ENCODE measurements around the gene KEL. TPM values are rescaled to one million over a fixed set of nuclear protein-coding genes. Genes with fewer than 3 reads are reported as not detected.

Gene KEL
- total and polyA plus RNA-seq, 2 donors (not counting 3 experiments of a cell fraction or from before 2014, with no cell fraction given) = 0.30 to 1.2 TPM

DNA sequence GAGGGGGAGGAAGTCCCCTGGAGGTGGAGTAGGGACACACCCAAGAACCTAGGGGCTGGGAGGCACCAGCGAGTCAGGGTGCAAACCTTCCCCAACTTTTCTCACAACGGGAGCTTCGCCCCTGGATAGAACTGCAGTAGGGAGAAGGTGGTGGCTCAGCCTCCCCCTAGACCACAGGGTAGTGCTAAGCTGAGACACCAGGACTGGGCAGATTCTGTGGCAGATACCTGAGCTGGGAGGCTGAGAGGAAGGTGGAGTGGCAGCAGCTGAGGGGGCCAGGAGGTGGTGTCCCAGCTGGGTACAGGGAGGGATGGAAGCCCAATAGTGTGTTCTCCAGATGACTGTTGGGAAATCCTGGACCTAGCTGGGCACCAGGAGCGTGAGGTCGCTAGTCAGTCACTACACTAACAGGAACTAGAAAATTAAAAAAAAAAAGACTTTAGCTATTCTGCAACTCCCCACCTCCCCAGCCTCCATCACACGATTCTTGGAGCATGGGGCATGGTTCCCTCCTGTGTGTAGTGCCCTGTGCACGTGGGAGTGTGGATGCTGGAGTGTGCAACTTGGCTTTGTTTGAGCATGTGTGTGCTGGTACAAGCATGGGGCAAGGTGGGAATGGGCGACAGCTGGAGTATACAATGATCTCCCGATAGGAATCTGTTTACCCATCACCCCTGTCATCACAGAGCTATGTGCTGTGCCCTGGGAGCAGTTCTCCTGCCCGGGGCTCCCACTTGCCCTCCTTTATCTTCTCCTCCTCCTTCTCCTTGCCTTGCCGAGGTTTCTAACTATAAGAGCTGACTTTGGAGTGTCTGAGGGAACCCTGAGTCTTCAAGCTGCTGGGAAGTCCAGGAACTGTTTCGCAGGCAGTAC, 67.8 kb downstream of the KEL start:
- Histone ChIP-seq H3K4me3 (replicated peaks in 1 of 3; ENCODE audit: insufficient read depth in 1 of 3, low read depth in 1 of 3, low read length in 3 of 3) (no peak overlapping the region), H3K9ac (replicated peaks; ENCODE audit: extremely low read depth, insufficient read depth, low read length) (no peak overlapping the region), H4K20me1 (replicated peaks; ENCODE audit: control insufficient read depth, extremely low read depth, insufficient read depth, low read length) (no peaks in the 10 kb centered on the region), H3K9me1 (replicated peaks; ENCODE audit: control insufficient read depth, extremely low read depth, insufficient read depth, low read length) (no peaks in the 10 kb centered on the region), H3K4me1 (ENCODE audit: control insufficient read depth, extremely low read depth, insufficient read depth, low read length) (no peaks in the 10 kb centered on the region), H3K36me3 (ENCODE audit: control insufficient read depth in 2 of 2, extremely low read depth in 1 of 2, insufficient read depth in 2 of 2, low read length in 2 of 2) (no peaks in the 10 kb centered on the region), H2AFZ (ENCODE audit: low read depth, low read length) (no peak overlapping the region), H3K27ac (ENCODE audit: insufficient read depth, low read depth, low read length) (no peak overlapping the region), H3K79me2 (ENCODE audit: control insufficient read depth, insufficient read depth, low read length) (no peaks in the 10 kb centered on the region), H3K27me3 (ENCODE audit: control insufficient read depth in 2 of 2, insufficient read depth in 2 of 2, low read length in 2 of 2) (peaks cover 0 to 2% of the 10 kb centered on the region in 2 experiments), H3K4me2 (ENCODE audit: insufficient read depth, low read length) (no peak overlapping the region), H3K9me3 (replicated peaks; ENCODE audit: control insufficient read depth, insufficient read depth, low read length) (no peaks in the 10 kb centered on the region)
- no TSS peak for BruUV-seq (replicated peaks)
- ChIA-PET POLR2A (no interaction called here), CTCF (interaction anchor here (1.0 to 1.4 kb wide), 4 partner anchors 9 to 321 kb away, joined by 3 to 10 read pairs (median 4); no protein-coding TSS in a partner anchor)
- DNase-seq (ENCODE audit: low read depth, low spot score) (no peak), FAIRE-seq (no peak)
- TF ChIP-seq GATA2 (IDR thresholded peaks at IDR 0.05; ENCODE audit: insufficient read depth, insufficient read length, low read depth, low read length) (no peak), JUN (IDR thresholded peaks at IDR 0.05; ENCODE audit: borderline replicate concordance, insufficient read depth, insufficient read length, low read depth) (no peak), MAX (IDR thresholded peaks at IDR 0.05; ENCODE audit: insufficient read depth, insufficient read length) (no peak), POLR2AphosphoS5 (IDR thresholded peaks at IDR 0.05; ENCODE audit: insufficient read depth, low read depth, low read length) (no peak), EZH2 (IDR thresholded peaks at IDR 0.05; ENCODE audit: borderline replicate concordance, low read depth, low read length, severe bottlenecking) (no peak), MYC (IDR thresholded peaks at IDR 0.05; ENCODE audit: low read depth, low read length) (no peak), FOS (IDR thresholded peaks at IDR 0.05; ENCODE audit: borderline replicate concordance, insufficient read depth, low read length) (no peak), POLR2A (IDR thresholded peaks at IDR 0.05; ENCODE audit: low read depth, low read length) (no peak)
- TF ChIP-seq, protein P1, sequence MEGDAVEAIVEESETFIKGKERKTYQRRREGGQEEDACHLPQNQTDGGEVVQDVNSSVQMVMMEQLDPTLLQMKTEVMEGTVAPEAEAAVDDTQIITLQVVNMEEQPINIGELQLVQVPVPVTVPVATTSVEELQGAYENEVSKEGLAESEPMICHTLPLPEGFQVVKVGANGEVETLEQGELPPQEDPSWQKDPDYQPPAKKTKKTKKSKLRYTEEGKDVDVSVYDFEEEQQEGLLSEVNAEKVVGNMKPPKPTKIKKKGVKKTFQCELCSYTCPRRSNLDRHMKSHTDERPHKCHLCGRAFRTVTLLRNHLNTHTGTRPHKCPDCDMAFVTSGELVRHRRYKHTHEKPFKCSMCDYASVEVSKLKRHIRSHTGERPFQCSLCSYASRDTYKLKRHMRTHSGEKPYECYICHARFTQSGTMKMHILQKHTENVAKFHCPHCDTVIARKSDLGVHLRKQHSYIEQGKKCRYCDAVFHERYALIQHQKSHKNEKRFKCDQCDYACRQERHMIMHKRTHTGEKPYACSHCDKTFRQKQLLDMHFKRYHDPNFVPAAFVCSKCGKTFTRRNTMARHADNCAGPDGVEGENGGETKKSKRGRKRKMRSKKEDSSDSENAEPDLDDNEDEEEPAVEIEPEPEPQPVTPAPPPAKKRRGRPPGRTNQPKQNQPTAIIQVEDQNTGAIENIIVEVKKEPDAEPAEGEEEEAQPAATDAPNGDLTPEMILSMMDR (IDR thresholded peaks at IDR 0.05; ENCODE audit: extremely low read depth in 1 of 2, insufficient read depth in 1 of 2, low read depth in 1 of 2, low read length in 2 of 2) = no peak
- intact Hi-C loops (cut with micrococcal nuclease) = no loop called here
- dilution Hi-C loops (cut with MboI; ENCODE audit: extremely low pct_ligation_motif_present, low sequenced_read_pairs) = no loop called here
